HepG2 (cell line): ENCODE measurements around the gene ELAVL4. TPM values are rescaled to one million over a fixed set of nuclear protein-coding genes. Genes with fewer than 3 reads are reported as not detected.

Experiments used
- ATAC-seq: fragments of 200-7000 bp; cut with Tn5 transposase; 3 replicates; pipeline ENCODE4 v1.9.1; 2020; ENCODE audit warnings: mild to moderate bottlenecking, moderate library complexity
- BruUV-seq: library from RNA; stranded (reverse); fragments of 400-500 nt; replicated peaks from 2 replicates; lab custom pipeline; 2021; lab: Mats Ljungman, UMichigan
- CTCF ChIA-PET: fragments of 300-600 bp; formaldehyde crosslinking; extraction: SDS; loops from one replicate; lab custom pipeline; 2021; ENCODE audit warnings: low total read pairs, inconsistent platforms, low intra/inter-chr PET ratio; lab: Yijun Ruan, JAX
- POLR2A ChIA-PET: fragments of 350-600 bp; sonication (Branson Sonifier 250); formaldehyde crosslinking; loops from one replicate; lab custom pipeline; 2020; ENCODE audit warnings: antibody characterized with exemption, inconsistent platforms; lab: Yijun Ruan, JAX
- DNase-seq: peaks from one replicate; pipeline ENCODE4 v3.0.0-alpha.2; 2015; ENCODE audit warnings: low spot score
- FAIRE-seq: peaks from 3 replicates; lab custom pipeline; 2011; peaks lifted over from hg19 to GRCh38; lab: Jason Lieb, UNC
- H2AFZ ChIP-seq: one replicate; pipeline ENCODE4 v1.6.1; 2011; ENCODE audit warnings: low read length, inconsistent platforms
- H3K27ac ChIP-seq: fragments of 300-600 bp; 3 replicates; pipeline ENCODE4 v1.8.0; 2011; ENCODE audit warnings: mixed run types, mild to moderate bottlenecking, mixed read lengths, low read length, inconsistent platforms; ENCODE audit not compliant: insufficient read depth; ENCODE audit errors: extremely low read length
- H3K27me3 ChIP-seq, 2 experiments: fragments of 200-600 bp in 1 of 2; 2 replicates in 1 of 2; 3 replicates in 1 of 2; pipeline versions ENCODE4 v1.6.0 to v1.8.0; 2011; ENCODE audit warnings: low read length in 2 of 2, mild to moderate bottlenecking in 2 of 2, moderate library complexity in 2 of 2, inconsistent platforms in 1 of 2; ENCODE audit not compliant: insufficient read depth in 2 of 2, control insufficient read depth in 1 of 2
- H3K36me3 ChIP-seq, 2 experiments: fragments of 200-600 bp in 1 of 2; replicated peaks in 1 of 2; 2 replicates in 1 of 2; 3 replicates in 1 of 2; pipeline versions ENCODE4 v1.5.1 to v1.8.0; 2011; ENCODE audit warnings: low read length in 2 of 2, inconsistent platforms in 1 of 2; ENCODE audit not compliant: insufficient read depth in 2 of 2, control insufficient read depth in 1 of 2
- H3K4me1 ChIP-seq: 2 replicates; pipeline ENCODE4 v1.5.1; 2012; ENCODE audit warnings: low read length, inconsistent platforms; ENCODE audit not compliant: insufficient read depth
- H3K4me2 ChIP-seq: 2 replicates; pipeline ENCODE4 v1.6.0; 2011; ENCODE audit warnings: low read depth, low read length, inconsistent platforms
- H3K4me3 ChIP-seq, 3 experiments: fragments of 200-600 bp in 1 of 3; sonication (generic), shearing (Covaris generic) in 1 of 3; replicated peaks in 1 of 3; 2 replicates each; pipeline ENCODE4 v1.5.1; 2011 to 2016; ENCODE audit warnings: low read length in 3 of 3, inconsistent platforms in 2 of 3, low read depth in 2 of 3, mild to moderate bottlenecking in 2 of 3, control low read depth in 1 of 3, mixed read lengths in 1 of 3; ENCODE audit not compliant: insufficient read depth in 1 of 3
- H3K79me2 ChIP-seq: one replicate; pipeline ENCODE4 v1.6.1; 2011; ENCODE audit warnings: low read length, inconsistent platforms; ENCODE audit not compliant: insufficient read depth
- H3K9ac ChIP-seq: 2 replicates; pipeline ENCODE4 v1.6.0; 2011; ENCODE audit warnings: mild to moderate bottlenecking, low read depth, low read length, inconsistent platforms; ENCODE audit not compliant: insufficient read depth
- H3K9me3 ChIP-seq: 2 replicates; pipeline ENCODE4 v1.5.1; 2012; ENCODE audit warnings: mild to moderate bottlenecking, low read length
- H4K20me1 ChIP-seq: 2 replicates; pipeline ENCODE4 v1.6.0; 2011; ENCODE audit warnings: inconsistent platforms, mild to moderate bottlenecking, low read length, moderate library complexity; ENCODE audit not compliant: insufficient read depth
- HMG20B ChIP-seq: conservative IDR thresholded peaks from 2 replicates; pipeline ENCODE4 v1.6.1; 2016; ENCODE audit warnings: missing genetic modification reagents, missing compliant biosample characterization
- IKZF1 ChIP-seq: fragments of 450-650 bp; IDR thresholded peaks from 2 replicates; pipeline ENCODE4 v1.7.1; 2016
- KLF16 ChIP-seq, 2 experiments: sonication (generic) in 1 of 2; formaldehyde crosslinking in 1 of 2; IDR thresholded peaks; 2 replicates each; pipeline versions ENCODE4 v1.6.1 to v1.8.0; 2016 to 2023; ENCODE audit warnings: missing genetic modification reagents in 2 of 2, missing compliant biosample characterization in 1 of 2
- NCOA5 ChIP-seq: sonication (generic); formaldehyde crosslinking; IDR thresholded peaks from 2 replicates; pipeline ENCODE4 v1.4.0; 2020; ENCODE audit warnings: missing genetic modification reagents
- PPARG ChIP-seq: conservative IDR thresholded peaks from 2 replicates; pipeline ENCODE4 v1.6.1; 2016; ENCODE audit warnings: missing biosample characterization, missing genetic modification reagents
- RFX3 ChIP-seq: IDR thresholded peaks from 2 replicates; pipeline ENCODE4 v1.6.1; 2016; ENCODE audit warnings: missing biosample characterization, missing genetic modification reagents
- RNF2 ChIP-seq: fragments of 450-650 bp; conservative IDR thresholded peaks from 2 replicates; pipeline ENCODE4 v1.6.1; 2016; ENCODE audit warnings: low read depth
- SMYD3 ChIP-seq: sonication (generic); formaldehyde crosslinking; IDR thresholded peaks from 2 replicates; pipeline ENCODE4 v1.8.1; 2023; ENCODE audit warnings: mild to moderate bottlenecking, missing genetic modification reagents
- ZBTB42 ChIP-seq: sonication (generic); formaldehyde crosslinking; IDR thresholded peaks from 2 replicates; pipeline ENCODE4 v1.5.0; 2020; ENCODE audit warnings: mild to moderate bottlenecking, missing genetic modification reagents
- ZNF232 ChIP-seq: sonication (generic); formaldehyde crosslinking; IDR thresholded peaks from 2 replicates; pipeline ENCODE4 v1.4.0; 2020; ENCODE audit warnings: missing genetic modification reagents, borderline replicate concordance
- ZNF724P ChIP-seq: sonication (generic); formaldehyde crosslinking; IDR thresholded peaks from 2 replicates; pipeline ENCODE4 v1.8.0; 2022; ENCODE audit warnings: missing genetic modification reagents, borderline replicate concordance
- ZNF780A ChIP-seq: sonication (generic); formaldehyde crosslinking; IDR thresholded peaks from 2 replicates; pipeline ENCODE4 v1.8.0; 2022; ENCODE audit warnings: mild to moderate bottlenecking, missing genetic modification reagents, moderate library complexity
- WGBS: methylation state at CpG from one replicate; pipeline ENCODE4 v1.1.6; 2017; ENCODE audit warnings: low lambda C conversion rate; 5-methylcytosine and 5-hydroxymethylcytosine counted together
- in situ Hi-C: cut with HindIII; loops from 2 replicates; pipeline ENCODE4 v1.10.0; 2017; ENCODE audit warnings: low pct_unique_long_range_greater_than_20kb; ENCODE audit not compliant: extremely low pct_ligation_motif_present
- intact Hi-C: fragments of 100-400 bp; cut with micrococcal nuclease; formaldehyde crosslinking; loops from one replicate; pipeline ENCODE4 v1.10.0; 2022; ENCODE audit not compliant: unreplicated experiment
- polyA plus RNA-seq, 8 experiments: library from polyadenylated mRNA; depleted of rRNA in 3 of 8; stranded (reverse) in 7 of 8; unstranded in 1 of 8; fragments of >200 nt; fragmentation: Illumina TruSeq in 4 of 8; extraction: Trizol in 4 of 8; gene quantifications; 2 replicates each; pipeline versions ENCODE4 v1.2.1 to v1.2.3, GENCODE V29; 2011 to 2016; ENCODE audit warnings: low read depth in 4 of 8, missing spikeins in 1 of 8, mixed read lengths in 1 of 8; ENCODE audit not compliant: insufficient read depth in 1 of 8
- total RNA-seq, 5 experiments: library from RNA; depleted of rRNA; stranded (reverse); fragments of >200 nt; fragmentation: Illumina TruSeq; extraction: Trizol; gene quantifications; 2 replicates each; pipeline ENCODE4 v1.2.3, GENCODE V29; 2016; ENCODE audit warnings: low read depth in 1 of 5

Gene ELAVL4
- total and polyA plus RNA-seq, 2 of the 13 experiments (the other 11 are each of a cell fraction or from before 2014, with no cell fraction given), result not detected

GRCh38 chr1:50197216-50197615 is 88.5 kb downstream of the ELAVL4 start:
- Histone ChIP-seq H3K9ac (no peak overlapping the region), H3K79me2 (no peaks in the 10 kb centered on the region), H3K4me3 (no peak overlapping the region), H3K27me3 (no peaks in the 10 kb centered on the region), H3K27ac (no peak overlapping the region), H3K9me3 (no peaks in the 10 kb centered on the region), H4K20me1 (no peaks in the 10 kb centered on the region), H2AFZ (no peak overlapping the region), H3K4me2 (no peak overlapping the region)
- POLR2A ChIA-PET, result no interaction called here
- FAIRE-seq (no peak), DNase-seq (no peak), ATAC-seq (no peak)
- TF ChIP-seq IKZF1 (no peak), RFX3 (CRISPR knock-in tag) (no peak), ZNF232 (CRISPR knock-in tag) (no peak), SMYD3 (CRISPR knock-in tag) (no peak), HMG20B (CRISPR knock-in tag) (no peak), RNF2 (no peak), KLF16 (CRISPR knock-in tag; IDR thresholded peaks at IDR 0.05) (no peak), ZNF724P (CRISPR knock-in tag) (no peak), ZBTB42 (no peak), NCOA5 (CRISPR knock-in tag) (no peak)
- TF ChIP-seq, all 625 proteins: peak for 0
- in situ Hi-C loops, result no loop called here
- Histone ChIP-seq H3K4me1 (no peaks in the 10 kb centered on the region), H3K36me3 (no peaks in the 10 kb centered on the region)
- WGBS, result 22% methylated on average over 3 of the region's 3 CpGs
- no TSS peak for BruUV-seq
- intact Hi-C loops, result no loop called here
- CTCF ChIA-PET, result no interaction called here

GRCh38 chr1:50208315-50208714 is 99.6 kb downstream of the ELAVL4 start:
- no peaks in the 10 kb centered on the region for H3K79me2 ChIP-seq
- H3K9me3 ChIP-seq, result no peaks in the 10 kb centered on the region
- peaks cover 0 to 2% of the 10 kb centered on the region in 2 experiments; a peak in 2 of 5 replicates for H3K27me3 ChIP-seq
- BruUV-seq, result no TSS peak
- H3K36me3 ChIP-seq, result no peaks in the 10 kb centered on the region
- 0% methylated on average over 2 of the region's 2 CpGs for WGBS
- H3K4me3 ChIP-seq, result no peak overlapping the region
- intact Hi-C loops, result no loop called here
- in situ Hi-C loops, result no loop called here
- no peak for FAIRE-seq
- ATAC-seq, result no peak
- no peak for TF ChIP-seq PPARG (CRISPR knock-in tag)
- TF ChIP-seq ZNF780A, result no peak
- H3K27ac ChIP-seq, result no peak overlapping the region
- H4K20me1 ChIP-seq, result no peaks in the 10 kb centered on the region
- no peak overlapping the region for H3K9ac ChIP-seq
- H2AFZ ChIP-seq, result no peak overlapping the region
- H3K4me1 ChIP-seq, result peaks cover 2% of the 10 kb centered on the region; the same call in 1 of the 2 replicates
- no peak overlapping the region for H3K4me2 ChIP-seq
- ChIA-PET CTCF (no interaction called here), POLR2A (no interaction called here)
- DNase-seq, result no peak
